Measurements from ENCODE around the gene SLCO3A1.

DNA sequence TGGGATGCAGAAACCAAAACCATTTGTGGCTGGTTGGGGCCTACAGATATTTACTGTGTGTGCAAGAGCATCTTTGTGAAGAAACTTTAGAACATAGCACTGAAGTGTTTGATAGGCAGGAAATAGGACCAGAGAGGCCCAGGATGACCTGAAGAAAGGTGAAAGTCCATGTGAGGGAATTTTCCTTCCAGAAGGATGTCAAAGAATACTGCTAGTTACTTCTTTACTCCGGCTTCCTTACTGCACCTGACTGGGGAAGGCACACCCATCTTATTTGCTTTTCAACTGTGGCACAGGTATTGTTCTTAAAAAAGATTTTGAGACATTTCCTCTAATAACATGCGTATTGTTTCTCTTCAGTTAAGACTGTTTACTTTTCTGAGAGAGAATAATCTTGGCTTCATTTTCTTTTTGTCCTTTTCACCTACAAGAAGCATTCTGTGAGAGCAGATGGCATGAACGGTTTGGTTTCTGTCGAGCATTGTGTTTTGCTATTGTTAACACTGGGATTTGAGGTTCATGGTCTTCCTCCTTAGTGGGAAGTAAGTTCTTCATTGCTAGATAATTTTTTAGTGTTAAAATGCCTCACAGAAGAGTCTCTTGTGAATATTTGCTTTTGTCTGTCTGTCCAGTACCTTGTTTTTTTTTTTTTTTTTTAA lies 71.5 kb downstream of the SLCO3A1 start:
- TF ChIP-seq CTCF (IDR thresholded peaks at IDR 0.05), result no peak
- TF ChIP-seq POLR2A (IDR thresholded peaks at IDR 0.05), result no peak

Data from adrenal gland (tissue), 5 donors.